HCEC 1CT (cell line): ENCODE measurements around the gene HDAC9.
"Not testable (repeated sequence)": the region's sequence is repeated elsewhere in the genome, so short reads cannot be mapped to it uniquely, and the experiment has no call there.

ENCODE experiments used
- DNase-seq: peaks from one replicate; pipeline ENCODE4 v3.0.0-alpha.2; 2017

The HDAC9 gene

GRCh38 chr7:18993933-18994668, 498.6 kb downstream of the HDAC9 start:
- DNase-seq: peak; percentile 47

DNA sequence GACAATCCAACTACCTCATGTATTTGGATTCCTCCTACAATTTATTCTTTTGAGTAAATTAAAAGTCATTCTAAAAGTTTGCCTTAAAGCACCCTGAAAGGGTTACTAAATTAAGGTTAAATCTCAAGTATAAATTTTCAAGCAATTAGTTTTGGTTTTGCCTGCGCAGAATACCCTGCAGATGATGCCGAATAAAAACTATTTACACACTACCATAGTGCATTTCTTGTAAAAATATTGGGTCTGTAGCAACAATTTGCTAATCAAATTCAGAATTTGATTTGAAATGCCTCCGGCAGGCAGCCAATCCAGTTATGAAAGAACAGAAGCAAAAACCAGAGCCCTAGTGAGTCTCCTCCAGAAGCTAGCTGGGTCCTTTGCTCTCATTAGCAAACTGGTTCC, 499.7 kb downstream of the HDAC9 start:
- DNase-seq: no peak

DNA sequence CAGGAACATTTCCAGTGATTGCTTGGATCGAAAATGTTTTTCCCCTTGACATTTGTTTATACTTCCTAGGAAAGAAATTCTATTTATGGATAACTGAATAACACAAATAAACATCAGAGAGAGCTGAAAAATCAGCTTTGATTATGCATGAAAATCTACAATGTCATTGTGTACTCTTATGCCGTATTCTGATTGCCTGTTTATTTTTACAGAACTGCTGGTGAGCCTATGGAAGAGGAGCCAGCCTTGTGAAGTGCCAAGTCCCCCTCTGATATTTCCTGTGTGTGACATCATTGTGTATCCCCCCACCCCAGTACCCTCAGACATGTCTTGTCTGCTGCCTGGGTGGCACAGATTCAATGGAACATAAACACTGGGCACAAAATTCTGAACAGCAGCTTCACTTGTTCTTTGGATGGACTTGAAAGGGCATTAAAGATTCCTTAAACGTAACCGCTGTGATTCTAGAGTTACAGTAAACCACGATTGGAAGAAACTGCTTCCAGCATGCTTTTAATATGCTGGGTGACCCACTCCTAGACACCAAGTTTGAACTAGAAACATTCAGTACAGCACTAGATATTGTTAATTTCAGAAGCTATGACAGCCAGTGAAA, 500.4 kb downstream of the HDAC9 start:
- DNase-seq: no peak

GRCh38 chr7:18996583-18996982, 501.0 kb downstream of the HDAC9 start:
- DNase-seq: no peak

GRCh38 chr7:18997477-18998150, 502.1 kb downstream of the HDAC9 start:
- peak; percentile 18 for DNase-seq

GRCh38 chr7:19000410-19000809, 504.9 kb downstream of the HDAC9 start:
- no peak for DNase-seq

- DNase-seq: no peak
Observed at GRCh38 chr7:19001854-19002253, 506.3 kb downstream of the HDAC9 start.

- peak; percentile 71 for DNase-seq
Observed at GRCh38 chr7:19009241-19009935, 513.8 kb downstream of the HDAC9 start.

GRCh38 chr7:19009936-19010280, 514.4 kb downstream of the HDAC9 start:
- DNase-seq: peak; percentile 73

DNA sequence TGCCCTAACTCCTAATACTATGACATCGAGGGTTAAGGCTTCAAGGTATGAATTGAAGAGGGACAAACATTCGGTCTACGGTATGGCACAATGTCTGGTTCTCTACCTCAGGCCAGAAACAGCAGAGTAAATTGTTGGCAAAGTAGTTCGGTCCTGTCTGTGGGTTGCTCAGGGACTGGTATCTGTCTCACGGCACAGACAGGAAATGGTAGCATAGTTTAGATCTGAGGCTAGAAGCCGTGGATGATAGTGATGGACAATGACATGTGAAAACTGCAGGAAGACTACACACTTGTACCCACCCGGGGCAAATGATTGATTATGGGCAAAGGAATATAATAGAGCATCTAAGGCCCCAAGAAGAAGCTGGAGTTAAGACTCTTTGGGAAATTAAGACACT, 515.7 kb downstream of the HDAC9 start:
- DNase-seq: no peak

GRCh38 chr7:19015098-19015497, 519.5 kb downstream of the HDAC9 start:
- DNase-seq: no peak

GRCh38 chr7:19016140-19016539, 520.6 kb downstream of the HDAC9 start:
- DNase-seq: no peak

GRCh38 chr7:19017374-19017773, 521.8 kb downstream of the HDAC9 start:
- no peak for DNase-seq

DNA sequence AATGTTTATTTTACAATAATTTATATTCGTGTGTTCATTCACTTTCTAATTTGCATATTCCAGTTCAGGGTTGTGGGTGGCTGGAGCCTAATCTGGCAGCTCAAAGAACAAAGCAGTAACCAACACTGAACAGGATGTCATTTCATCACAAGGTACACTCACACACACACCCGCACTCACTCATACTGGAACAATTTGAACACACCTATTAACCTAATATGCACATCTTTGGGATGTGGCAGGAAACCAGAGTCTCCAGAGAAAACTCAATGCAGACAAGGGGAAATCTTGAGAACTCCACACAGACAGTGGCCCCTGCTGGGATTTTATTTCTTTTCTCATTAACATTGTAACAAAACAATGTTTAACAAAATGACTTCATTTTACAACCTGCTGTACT, 524.5 kb downstream of the HDAC9 start:
- no peak for DNase-seq

DNA sequence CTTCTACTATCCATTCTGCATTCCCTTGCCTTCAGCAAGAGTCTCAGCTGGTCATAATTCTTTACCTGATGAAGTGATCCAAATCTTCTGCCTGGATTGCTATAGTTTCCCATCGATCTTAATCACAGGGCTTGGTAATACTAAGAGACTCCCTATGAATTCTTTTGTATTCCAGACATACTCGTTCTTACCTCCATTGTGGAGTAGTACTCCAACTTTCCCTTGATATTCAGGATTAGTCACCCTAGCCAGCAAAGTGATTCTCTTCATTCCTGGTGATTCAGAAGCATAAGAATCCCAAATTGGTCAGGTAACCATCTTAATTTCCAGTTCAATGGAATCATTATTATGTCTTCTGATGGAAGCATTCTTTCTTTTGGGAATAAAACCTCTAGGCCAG, 525.2 kb downstream of the HDAC9 start:
- DNase-seq: no peak

DNA sequence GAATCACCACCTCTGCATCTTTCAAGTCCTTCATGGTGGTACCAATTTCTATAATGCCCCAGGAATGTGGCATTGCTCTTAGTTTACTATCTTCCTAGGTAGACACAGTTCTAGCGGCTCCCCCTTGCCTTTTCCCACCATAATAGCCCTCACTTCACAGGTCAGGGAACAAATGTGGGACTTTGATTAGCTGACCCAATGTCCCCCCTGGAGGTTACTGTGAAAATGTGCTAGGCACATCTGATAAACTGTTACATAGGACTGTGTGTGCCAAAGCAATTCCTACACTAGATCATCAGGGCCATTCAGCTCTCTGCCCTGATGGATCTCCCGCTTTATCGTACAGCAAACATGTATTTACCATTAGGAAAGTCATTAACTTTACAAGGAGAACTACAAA, 527.9 kb downstream of the HDAC9 start:
- DNase-seq: no peak

DNA sequence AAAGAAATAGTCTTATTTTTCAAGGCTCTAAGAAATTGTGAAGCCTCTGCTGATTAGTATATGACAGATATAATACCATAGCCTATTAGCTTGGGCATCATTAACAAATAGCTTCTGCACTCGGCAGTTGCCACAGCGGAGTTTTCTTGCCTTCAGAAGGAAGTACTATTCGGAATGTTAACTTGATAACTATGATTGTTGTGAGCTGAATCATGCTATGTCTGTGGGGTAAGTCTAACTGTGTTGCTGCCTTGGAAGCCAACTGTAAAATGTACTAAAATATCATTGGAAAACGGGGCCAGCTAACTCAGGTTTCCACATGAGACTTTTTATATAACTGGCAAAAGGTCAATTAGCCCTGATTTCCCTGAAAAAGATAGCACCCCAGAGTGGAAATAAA, 528.7 kb downstream of the HDAC9 start:
- peak; percentile 27 for DNase-seq

DNA sequence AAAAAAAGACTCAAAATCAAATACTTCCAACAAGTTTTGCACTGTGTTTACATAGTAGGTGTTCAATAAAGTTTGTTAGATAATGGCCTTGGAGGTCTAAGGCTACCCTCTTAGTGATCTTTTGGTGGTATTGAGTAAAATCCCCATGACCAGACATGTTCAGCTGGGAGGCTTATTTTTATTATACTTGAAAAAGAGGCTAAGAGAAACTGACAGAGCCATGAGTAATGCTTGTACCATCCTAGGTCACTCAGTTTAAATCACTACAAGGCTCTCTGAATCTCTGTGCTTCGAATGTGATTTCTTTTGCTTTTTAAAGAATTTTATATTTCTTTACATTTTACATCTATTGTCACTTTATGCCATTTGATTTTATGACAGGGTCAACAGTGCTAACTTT, 531.3 kb downstream of the HDAC9 start:
- DNase-seq: peak; percentile 68

DNA sequence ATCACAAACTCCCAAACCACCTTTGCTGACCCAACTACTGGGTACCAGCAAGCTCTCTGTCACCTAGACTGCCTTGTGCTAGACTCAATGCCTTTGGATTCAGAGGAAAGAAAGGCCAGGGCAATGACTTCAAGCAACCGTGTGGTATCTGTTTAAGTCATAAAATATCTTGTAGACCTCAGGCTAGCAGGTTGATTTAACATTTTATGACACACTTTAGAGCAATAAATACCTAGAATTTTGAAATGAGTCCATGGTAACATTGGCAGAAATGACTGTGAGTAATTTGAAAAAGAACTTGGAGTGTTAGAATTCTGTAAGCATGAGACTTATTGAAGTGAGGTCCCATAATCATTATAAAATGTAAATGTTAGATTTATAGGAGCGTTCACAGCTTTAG, 534.7 kb downstream of the HDAC9 start:
- peak; percentile 19 for DNase-seq

- DNase-seq: not testable (repeated sequence)
Observed at GRCh38 chr7:19032942-19033341, 537.4 kb downstream of the HDAC9 start.

DNA sequence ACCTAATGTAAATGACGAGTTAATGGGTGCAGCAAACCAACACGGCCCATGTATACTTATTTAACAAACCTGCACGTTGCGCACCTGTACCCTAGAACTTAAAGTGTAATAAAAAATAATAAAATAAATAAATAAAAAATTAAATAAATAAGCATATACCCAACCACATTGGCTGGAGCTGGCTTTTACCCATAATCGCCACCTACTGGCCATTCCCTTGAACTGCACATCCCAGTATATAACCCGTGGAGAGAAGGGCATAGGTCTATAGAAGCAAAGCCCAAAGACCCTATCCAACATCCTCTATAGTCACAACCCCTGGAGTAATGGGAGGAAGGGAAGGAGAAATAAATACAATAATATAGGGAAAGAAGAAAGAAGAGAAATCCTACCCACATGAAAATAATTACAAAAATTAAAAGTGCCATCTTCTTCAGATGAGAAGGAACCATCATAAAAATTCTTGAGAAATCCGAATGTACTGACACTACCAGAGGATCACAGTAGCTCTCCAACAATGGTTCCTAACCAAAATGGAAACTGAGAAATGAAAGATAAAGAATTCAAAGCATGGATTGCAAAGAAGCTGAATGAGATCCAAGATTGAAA, 556.3 kb downstream of the HDAC9 start:
- DNase-seq: peak; percentile 8
